ENCODE measurements around the gene STK36.

GRCh38 chr2:218732052-218732760 is 60.3 kb downstream of the STK36 start:
- no peak for TF ChIP-seq CTCF (IDR thresholded peaks at IDR 0.05; ENCODE audit: low read depth, low read length)
- TF ChIP-seq EZH2phosphoT487 (IDR thresholded peaks at IDR 0.05; ENCODE audit: low read depth): no peak
